ENCODE measurements around the gene MRPL12.
"Not testable (repeated sequence)": the region's sequence is repeated elsewhere in the genome, so short reads cannot be mapped to it uniquely, and the experiment has no call there.

MRPL12 gene

DNA sequence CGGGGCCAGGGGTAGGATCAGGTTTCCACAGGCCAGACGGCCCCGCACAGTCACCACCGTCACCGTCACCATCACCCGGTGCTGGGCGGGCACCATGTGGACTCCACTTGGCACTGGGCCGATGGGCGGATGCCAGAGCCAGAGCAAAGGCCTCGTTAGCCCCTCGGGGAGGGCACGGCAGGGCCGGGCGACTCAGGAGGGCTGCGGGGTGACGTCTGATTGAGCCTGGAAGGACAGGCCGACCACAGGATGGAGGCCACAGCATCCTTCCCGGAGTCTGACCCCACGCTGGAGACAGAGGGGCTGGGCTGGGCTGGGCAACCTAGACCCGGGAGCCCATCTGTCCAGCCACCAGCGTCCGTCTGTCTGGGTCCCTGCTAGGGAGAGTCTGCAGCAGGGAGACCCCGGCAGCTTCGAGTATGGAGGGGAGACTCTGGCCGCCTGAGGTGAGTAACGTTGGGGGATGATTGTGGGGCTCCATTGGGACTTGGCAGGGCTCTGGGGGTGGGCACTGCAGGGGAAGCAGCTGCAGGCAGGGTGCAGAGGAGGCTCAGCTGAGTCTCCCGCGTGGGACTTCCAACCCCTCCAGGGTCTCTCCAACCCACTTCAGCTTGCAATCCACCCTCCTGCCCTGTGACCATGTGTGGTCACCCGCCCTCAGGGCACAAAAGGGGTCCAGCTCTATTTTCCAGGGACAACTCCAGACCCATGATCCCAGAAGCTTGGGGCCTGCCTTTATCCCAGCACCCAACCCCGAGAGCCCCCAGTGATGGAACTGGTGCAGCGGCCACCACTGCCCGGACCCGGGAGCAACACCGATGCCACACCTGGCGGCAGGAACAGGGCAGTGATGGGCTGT is 31.5 kb downstream of the MRPL12 start:
- H3K4me3 ChIP-seq (ENCODE audit: low read depth, low read length) = no peak overlapping the region
- no peak for DNase-seq (ENCODE audit: low read depth)

DNA sequence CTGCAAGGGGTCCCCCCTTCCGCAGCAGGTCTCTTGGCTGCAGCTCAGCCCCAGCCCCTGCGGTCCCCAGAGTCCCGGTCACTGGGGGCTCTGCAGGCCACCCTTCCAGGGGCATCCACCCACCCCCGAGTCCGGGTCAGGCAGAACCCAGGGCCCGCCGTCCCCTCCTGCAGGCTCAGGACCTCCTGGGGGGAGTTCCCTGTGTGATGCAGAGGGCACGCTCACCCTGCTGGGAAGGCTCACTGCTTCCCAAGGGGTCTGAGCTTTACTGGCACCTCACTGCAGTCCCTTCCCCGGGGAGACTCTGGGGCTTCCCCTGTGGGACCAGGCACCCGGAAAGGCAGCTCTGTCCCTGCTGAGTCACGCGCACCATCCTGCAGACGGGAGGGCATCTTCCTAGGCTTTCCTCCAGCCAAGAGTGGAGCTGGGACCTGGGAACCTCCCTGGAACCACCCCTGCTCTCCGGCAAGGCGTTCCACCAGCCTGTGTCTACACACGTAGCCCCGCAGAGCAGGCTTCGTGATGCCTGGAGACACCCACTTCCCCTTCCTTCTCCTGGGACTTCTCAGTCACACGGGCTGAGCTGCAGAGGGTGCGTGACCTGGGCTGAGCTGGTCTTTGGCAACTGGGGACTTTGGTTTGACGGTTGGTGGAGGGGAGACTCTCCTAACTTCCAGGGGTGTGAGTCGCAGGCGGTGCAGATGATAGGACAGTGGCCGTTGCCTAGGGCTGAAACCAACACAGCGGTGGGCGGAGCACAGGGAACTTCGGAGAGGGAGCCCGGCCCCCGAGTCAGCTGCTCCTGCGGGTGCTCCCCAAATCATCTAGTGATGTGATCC is 32.3 kb downstream of the MRPL12 start:
- DNase-seq (ENCODE audit: low read depth) = no peak
- no peak overlapping the region for H3K4me3 ChIP-seq (ENCODE audit: low read depth, low read length)

DNA sequence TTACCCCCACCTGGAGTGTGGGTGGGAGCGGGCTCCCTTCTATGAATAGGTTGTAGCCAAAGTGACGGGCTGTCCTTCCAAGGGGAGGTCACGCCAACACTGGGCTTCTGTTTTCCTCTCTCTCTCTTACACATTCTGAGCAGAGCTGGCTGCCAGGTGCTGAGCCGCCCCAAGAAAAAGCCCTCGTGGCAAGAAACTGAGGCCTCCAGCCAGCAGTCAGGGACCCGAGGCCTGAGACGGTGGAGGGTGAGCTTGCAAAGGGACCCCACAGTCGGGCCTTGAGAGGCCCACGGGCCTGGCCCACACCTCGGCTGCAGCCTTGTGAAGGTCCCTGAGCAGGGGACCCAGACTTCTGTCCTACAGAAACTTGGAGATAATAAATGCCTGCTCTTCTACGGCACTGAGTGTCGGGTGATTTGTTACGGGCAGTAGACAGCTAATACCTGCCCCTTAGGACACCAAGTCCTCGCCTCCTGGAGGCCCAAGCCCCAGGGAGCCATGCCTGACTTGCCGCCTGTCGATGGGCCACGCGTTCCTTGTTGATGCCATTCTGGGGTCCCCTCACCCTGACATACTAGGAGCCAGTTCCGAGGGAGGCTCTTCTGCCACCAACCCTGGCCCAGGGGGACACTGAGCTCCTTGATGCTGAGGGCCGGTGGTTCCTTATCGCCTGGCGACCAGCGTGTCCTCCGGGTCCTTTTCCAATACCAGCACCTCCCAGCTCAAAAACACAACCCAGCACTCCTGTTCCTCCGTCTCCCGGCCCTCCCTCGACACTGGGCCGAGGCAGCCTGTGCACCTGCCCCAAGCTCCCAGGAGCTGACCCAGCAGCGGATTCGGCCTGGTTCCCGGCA is 35.0 kb downstream of the MRPL12 start:
- DNase-seq (ENCODE audit: low read depth) = no peak
- no peak overlapping the region for H3K4me3 ChIP-seq (ENCODE audit: low read depth, low read length)

DNA sequence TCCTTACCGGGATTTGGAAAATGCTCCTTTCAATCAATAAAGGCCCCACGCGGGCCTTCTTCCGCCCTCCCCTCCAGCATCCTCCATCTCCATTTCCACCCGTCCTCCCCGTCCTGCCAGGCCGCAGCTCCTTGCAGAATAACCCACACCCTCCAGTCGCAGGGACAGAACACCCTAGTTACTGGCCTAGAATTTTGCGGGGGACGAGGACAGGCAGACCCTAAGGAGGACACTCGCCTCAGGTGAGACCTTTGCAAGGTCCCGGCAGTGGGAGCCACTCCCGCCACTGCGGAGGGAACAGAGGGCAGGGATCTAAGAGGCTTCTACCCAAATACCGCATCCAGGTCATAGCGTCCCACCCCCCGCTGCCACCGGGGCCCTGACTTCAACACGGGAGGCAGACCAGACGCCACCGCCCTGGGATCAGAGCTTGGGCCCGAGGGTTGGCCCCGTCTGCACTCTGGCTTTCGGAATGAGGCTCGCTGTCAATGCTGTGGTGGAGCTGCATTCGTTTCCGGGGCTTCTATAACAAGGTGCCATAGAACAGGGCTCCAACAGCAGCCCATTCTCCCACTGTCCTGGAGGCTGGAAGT is 35.7 kb downstream of the MRPL12 start:
- no peak for DNase-seq (ENCODE audit: low read depth)

DNA sequence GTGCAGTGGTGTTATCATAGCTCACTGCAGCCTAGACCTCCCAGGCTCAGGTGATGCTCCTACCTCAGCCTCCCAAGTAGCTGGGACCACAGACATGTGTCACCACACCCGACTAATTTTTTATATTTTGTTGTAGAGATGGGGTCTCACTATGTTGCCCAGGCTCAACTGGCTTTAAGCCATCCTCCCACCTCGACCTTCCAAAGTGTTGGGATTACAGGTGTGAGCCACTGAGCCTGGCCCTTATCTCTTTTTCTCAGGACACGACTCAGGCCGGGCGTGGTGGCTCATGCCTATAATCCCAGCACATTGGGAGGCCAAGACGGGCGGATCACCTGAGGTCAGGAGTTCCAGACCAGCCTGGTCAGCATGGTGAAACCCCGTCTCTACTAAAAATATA is 36.4 kb downstream of the MRPL12 start:
- H3K4me3 ChIP-seq (ENCODE audit: low read depth, low read length); DNase-seq (ENCODE audit: low read depth): not testable (repeated sequence)

More for the DNA sequence above, 35.7 kb downstream of the MRPL12 start:
- H3K4me3 ChIP-seq (ENCODE audit: low read depth, low read length) = no peak overlapping the region

DNA sequence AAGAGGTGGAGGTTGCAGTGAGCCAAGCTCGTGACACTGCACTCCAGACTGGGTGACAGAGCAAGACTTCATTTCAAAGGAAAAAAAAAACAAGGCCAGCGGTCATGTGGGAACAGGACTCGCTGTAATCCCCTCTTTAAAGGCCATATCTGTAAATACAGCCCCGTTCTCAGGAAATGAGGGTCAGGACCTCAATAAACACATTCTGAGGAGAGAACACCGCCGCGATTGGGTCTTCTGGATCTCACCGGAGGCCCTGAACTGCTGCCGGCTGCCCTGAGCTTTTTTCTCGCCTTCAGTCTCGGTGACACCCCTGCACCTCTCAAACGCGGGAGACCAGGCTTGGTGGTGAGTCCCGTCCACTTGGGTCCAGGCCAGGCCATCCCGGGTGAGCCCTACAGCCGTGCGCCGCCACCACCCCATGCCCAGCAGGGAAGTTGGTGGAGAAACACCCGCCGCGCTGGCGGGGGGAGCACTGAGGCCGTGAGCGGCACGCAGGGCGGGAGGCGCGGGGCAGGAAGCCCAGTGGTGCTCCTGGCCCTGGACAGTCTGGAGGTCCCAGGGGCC is 37.3 kb downstream of the MRPL12 start:
- H3K4me3 ChIP-seq (ENCODE audit: low read depth, low read length) = no peak overlapping the region
- no peak for DNase-seq (ENCODE audit: low read depth)

DNA sequence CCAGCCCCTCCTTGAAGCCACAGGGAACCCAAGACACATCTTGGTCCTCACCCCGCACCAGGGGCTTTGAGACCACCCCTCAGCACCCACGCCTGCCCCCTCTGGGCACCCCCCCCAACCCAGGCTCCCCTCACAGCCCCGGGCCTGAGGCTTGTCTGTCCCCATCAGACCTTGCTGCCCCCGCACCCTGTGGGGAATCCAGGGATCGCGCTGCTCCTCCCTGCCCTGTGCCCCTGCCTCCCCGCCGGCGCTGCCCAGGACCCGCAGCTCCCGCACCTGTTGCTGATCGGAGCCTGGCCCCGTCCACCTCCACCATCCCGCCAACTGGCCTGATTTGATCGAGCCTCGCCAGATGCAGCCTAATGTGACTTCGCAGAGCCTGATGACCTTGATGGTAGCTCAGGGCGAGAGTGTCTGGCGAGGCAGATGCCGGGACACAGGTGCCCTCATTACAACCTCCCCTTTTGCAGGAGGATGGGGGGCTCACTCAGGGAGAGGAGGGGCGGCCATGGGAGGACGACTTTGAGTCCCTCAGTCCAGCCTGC is 38.0 kb downstream of the MRPL12 start:
- H3K4me3 ChIP-seq (ENCODE audit: low read depth, low read length) = no peak overlapping the region
- no peak for DNase-seq (ENCODE audit: low read depth)

DNA sequence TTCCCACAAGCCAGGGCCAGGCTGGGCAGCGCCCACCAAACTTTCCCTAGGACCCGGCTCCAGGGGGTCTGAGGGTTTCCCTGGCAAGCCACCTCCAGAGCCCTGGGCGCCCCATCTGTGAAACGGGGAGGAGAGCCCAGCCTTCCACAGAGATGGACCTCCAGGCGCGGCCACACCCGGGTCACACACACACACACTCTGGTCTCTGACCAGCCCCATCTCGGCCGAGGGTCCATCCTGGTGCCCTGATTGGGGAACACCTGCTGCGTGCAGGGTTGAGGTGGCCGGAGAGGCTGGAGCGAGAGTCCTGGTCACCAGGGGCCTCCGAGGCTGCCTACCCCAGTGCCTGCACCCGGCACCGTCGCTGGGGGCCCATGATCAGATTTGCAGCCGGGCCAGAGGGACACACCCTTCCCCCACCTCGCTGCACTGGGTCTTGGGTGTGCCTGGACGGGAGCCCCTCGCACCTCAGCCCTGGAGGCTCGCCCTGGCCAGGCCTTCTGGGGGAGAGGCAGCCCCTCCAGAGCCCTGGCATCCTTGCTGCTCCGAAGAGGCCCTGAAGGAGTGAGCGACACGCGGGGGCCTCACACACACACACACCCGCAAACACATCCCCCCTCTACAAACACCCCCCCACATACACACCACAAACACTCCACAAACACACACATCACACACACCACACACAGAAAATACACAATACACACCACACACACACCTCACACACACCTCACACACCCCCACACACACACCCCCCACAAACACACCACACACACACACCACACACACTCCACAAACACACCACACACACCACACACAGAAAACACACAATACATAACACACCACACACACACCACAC is 38.7 kb downstream of the MRPL12 start:
- H3K4me3 ChIP-seq (ENCODE audit: low read depth, low read length) = no peak overlapping the region
- DNase-seq (ENCODE audit: low read depth) = no peak
